ENCODE data around the gene TACC3. TPM values are rescaled to one million over a fixed set of nuclear protein-coding genes. Genes with fewer than 3 reads are reported as not detected.

The TACC3 gene
- total RNA-seq, 1 donor: 16.0 TPM

GRCh38 chr4:1730532-1731135 is 9.3 kb downstream of the TACC3 start:
- TF ChIP-seq, protein P1, sequence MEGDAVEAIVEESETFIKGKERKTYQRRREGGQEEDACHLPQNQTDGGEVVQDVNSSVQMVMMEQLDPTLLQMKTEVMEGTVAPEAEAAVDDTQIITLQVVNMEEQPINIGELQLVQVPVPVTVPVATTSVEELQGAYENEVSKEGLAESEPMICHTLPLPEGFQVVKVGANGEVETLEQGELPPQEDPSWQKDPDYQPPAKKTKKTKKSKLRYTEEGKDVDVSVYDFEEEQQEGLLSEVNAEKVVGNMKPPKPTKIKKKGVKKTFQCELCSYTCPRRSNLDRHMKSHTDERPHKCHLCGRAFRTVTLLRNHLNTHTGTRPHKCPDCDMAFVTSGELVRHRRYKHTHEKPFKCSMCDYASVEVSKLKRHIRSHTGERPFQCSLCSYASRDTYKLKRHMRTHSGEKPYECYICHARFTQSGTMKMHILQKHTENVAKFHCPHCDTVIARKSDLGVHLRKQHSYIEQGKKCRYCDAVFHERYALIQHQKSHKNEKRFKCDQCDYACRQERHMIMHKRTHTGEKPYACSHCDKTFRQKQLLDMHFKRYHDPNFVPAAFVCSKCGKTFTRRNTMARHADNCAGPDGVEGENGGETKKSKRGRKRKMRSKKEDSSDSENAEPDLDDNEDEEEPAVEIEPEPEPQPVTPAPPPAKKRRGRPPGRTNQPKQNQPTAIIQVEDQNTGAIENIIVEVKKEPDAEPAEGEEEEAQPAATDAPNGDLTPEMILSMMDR (IDR thresholded peaks at IDR 0.05; ENCODE audit: insufficient read depth, low read depth, low read length): no peak
- DNase-seq (ENCODE audit: low read depth): no peak
- H3K4me3 ChIP-seq (ENCODE audit: low read depth, low read length): no peak overlapping the region

- DNase-seq (ENCODE audit: low read depth): no peak
- TF ChIP-seq, protein P1 (IDR thresholded peaks at IDR 0.05; ENCODE audit: insufficient read depth, low read depth, low read length): no peak
- no peak overlapping the region for H3K4me3 ChIP-seq (ENCODE audit: low read depth, low read length)
These were observed 9.9 kb downstream of the TACC3 start for GRCh38 chr4:1731180-1731579.

DNA sequence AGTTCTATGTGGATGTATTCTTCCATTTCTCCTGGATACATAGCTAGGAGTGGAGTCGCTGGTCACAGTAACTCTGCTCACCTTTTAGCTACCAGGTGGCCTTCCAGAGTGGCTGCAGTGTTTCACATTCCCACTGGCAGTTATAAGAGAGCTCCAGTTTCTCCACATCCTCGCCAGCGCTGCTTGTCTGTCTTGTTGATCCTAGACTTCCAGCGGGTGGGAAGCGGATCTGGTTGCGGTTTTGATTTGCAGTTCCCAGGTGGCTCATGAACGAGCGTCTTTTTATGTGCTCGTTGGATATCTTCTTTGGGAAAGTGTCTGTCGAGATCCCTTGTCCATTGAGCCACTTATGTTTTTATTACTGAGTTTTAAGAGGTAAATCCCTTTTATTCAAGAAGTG is 11.6 kb downstream of the TACC3 start:
- TF ChIP-seq, protein P1 (IDR thresholded peaks at IDR 0.05; ENCODE audit: insufficient read depth, low read depth, low read length): no peak
- no peak for DNase-seq (ENCODE audit: low read depth)
- H3K4me3 ChIP-seq (ENCODE audit: low read depth, low read length): no peak overlapping the region

DNA sequence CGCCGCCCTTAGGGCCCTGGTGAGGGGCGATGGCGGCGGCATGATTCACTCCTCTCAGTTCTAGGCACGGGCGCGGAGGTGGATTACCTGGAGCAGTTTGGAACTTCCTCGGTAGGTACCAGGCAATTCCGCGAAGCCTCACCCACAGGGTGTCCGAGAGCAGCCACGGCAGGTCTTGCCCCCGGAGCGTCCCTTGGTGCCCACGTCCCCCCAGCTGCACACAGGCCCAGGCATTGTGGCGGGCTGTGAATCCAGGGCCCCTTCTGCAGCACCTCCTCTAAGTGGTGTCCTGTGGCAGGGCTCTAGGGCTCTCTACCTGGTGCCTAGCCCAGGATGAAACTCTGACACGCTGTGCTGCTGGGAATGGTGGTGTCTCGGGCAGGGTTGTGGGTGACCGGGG is 13.9 kb downstream of the TACC3 start:
- DNase-seq (ENCODE audit: low read depth): no peak
- TF ChIP-seq, protein P1 (IDR thresholded peaks at IDR 0.05; ENCODE audit: insufficient read depth, low read depth, low read length): no peak
- H3K4me3 ChIP-seq (ENCODE audit: low read depth, low read length): no peak overlapping the region

GRCh38 chr4:1736812-1737211 is 15.5 kb downstream of the TACC3 start:
- H3K4me3 ChIP-seq (ENCODE audit: low read depth, low read length): no peak overlapping the region
- TF ChIP-seq, protein P1 (IDR thresholded peaks at IDR 0.05; ENCODE audit: insufficient read depth, low read depth, low read length): no peak
- DNase-seq (ENCODE audit: low read depth): no peak

- DNase-seq (ENCODE audit: low read depth): no peak
- TF ChIP-seq, protein P1 (IDR thresholded peaks at IDR 0.05; ENCODE audit: insufficient read depth, low read depth, low read length): no peak
- no peak overlapping the region for H3K4me3 ChIP-seq (ENCODE audit: low read depth, low read length)
These were observed 16.3 kb downstream of the TACC3 start for GRCh38 chr4:1737666-1738065.

DNA sequence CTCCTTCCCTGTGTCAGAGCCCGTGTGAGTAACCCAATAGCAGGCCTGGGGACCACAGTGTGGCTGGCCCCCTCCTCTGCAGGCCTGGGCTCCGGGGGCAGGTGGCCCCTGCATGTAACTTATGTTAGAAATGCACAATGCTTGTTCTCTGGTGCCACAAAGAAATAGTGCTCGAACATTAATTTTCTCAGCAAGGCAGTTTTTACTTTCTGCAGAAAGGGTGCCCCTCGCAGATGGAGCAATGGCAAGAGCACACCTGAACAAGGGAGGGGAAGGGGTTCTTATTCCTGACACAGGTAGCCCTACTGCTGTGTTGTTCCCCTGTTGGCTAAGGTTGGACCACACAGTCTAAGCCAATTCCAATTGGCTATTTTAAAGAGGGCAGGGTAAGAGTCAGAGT is 17.1 kb downstream of the TACC3 start:
- TF ChIP-seq, protein P1 (IDR thresholded peaks at IDR 0.05; ENCODE audit: insufficient read depth, low read depth, low read length): no peak
- no peak for DNase-seq (ENCODE audit: low read depth)
- H3K4me3 ChIP-seq (ENCODE audit: low read depth, low read length): no peak overlapping the region
